LoVo (cell line): ENCODE data around the gene XK.
"Not testable (repeated sequence)": the region's sequence is repeated elsewhere in the genome, so short reads cannot be mapped to it uniquely, and the experiment has no call there.

Experiments used
- DNase-seq: peaks from one replicate; pipeline ENCODE4 v3.0.0-alpha.2; 2016; ENCODE audit warnings: low spot score

Gene XK

GRCh38 chrX:37755025-37755424 is 69.4 kb downstream of the XK start:
- DNase-seq = no peak

GRCh38 chrX:37757082-37757481 is 71.5 kb downstream of the XK start:
- DNase-seq = no peak

GRCh38 chrX:37759351-37759750 is 73.8 kb downstream of the XK start:
- DNase-seq = no peak

GRCh38 chrX:37759878-37760418 is 74.4 kb downstream of the XK start:
- DNase-seq = no peak

GRCh38 chrX:37763400-37763799 is 77.8 kb downstream of the XK start:
- DNase-seq = no peak

GRCh38 chrX:37765507-37765906 is 79.9 kb downstream of the XK start:
- DNase-seq = no peak

- no peak for DNase-seq
These were observed 81.8 kb downstream of the XK start for GRCh38 chrX:37767430-37767829.

GRCh38 chrX:37768866-37769265 is 83.3 kb downstream of the XK start:
- DNase-seq = not testable (repeated sequence)

GRCh38 chrX:37776283-37776986 is 90.8 kb downstream of the XK start:
- no peak for DNase-seq

- DNase-seq = no peak
These were observed 91.4 kb downstream of the XK start for GRCh38 chrX:37776987-37777325.

GRCh38 chrX:37779857-37780256 is 94.3 kb downstream of the XK start, which contains the start of gene CYBB:
Gene CYBB, plus strand, starts transcription at chrX:37780059. Its CDS starts 19 bp downstream, at chrX:37780078.
- DNase-seq = no peak

- no peak for DNase-seq
These were observed 95.5 kb downstream of the XK start for GRCh38 chrX:37781081-37781480.
